ENCODE results near the gene FNDC3A. TPM values are rescaled to one million over a fixed set of nuclear protein-coding genes. Genes with fewer than 3 reads are reported as not detected.
"Not testable (repeated sequence)": the region's sequence is repeated elsewhere in the genome, so short reads cannot be mapped to it uniquely, and the experiment has no call there.

FNDC3A gene
- total RNA-seq, 1 donor from 2014 or later, result 51.9 TPM

DNA sequence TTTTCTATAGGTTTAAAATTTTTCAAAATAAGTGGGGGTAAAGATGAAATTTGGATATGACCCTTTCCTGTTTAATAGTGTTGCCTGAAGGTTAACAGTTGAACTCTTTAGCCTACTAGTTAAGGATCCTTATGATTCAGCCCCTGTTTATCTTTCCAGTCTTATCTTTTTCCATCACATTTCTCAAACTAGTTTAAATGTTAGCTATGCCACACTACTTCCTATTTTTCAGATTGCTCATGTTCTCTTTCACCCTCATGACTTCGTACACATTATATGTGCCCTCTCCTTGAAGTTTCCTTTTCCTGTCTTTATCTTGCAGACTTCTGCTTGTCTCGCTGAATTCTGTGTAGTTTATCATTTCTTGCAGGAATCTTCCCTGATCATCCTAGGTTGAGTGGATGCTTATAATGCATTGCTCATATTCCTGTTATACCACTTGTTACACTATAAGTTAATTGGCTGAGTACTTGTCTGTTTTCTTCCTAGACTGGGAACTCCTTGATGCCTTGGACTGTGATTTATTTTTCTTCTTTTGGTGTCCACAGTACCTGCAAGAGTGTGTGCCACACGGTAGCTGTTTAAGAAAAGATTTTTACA is 86.7 kb downstream of the FNDC3A start:
- TF ChIP-seq, protein P1, sequence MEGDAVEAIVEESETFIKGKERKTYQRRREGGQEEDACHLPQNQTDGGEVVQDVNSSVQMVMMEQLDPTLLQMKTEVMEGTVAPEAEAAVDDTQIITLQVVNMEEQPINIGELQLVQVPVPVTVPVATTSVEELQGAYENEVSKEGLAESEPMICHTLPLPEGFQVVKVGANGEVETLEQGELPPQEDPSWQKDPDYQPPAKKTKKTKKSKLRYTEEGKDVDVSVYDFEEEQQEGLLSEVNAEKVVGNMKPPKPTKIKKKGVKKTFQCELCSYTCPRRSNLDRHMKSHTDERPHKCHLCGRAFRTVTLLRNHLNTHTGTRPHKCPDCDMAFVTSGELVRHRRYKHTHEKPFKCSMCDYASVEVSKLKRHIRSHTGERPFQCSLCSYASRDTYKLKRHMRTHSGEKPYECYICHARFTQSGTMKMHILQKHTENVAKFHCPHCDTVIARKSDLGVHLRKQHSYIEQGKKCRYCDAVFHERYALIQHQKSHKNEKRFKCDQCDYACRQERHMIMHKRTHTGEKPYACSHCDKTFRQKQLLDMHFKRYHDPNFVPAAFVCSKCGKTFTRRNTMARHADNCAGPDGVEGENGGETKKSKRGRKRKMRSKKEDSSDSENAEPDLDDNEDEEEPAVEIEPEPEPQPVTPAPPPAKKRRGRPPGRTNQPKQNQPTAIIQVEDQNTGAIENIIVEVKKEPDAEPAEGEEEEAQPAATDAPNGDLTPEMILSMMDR (IDR thresholded peaks at IDR 0.05), result no peak
- H3K27me3 Mint-ChIP-seq (ENCODE audit: unreplicated experiment), result no peaks in the 10 kb centered on the region
- H3K36me3 Mint-ChIP-seq (ENCODE audit: unreplicated experiment), result peaks cover 3% of the 10 kb centered on the region
- H3K4me1 Mint-ChIP-seq (ENCODE audit: unreplicated experiment), result peaks cover 38% of the 10 kb centered on the region
- H3K27ac Mint-ChIP-seq (ENCODE audit: unreplicated experiment), result peak overlapping the region; percentile 74
- no peak overlapping the region for H3K4me3 Mint-ChIP-seq (ENCODE audit: unreplicated experiment)
- no peak for DNase-seq (ENCODE audit: extremely low spot score, unreplicated experiment)
- H3K9me3 Mint-ChIP-seq (ENCODE audit: unreplicated experiment), result no peaks in the 10 kb centered on the region

GRCh38 chr13:49063011-49063410 is 87.3 kb downstream of the FNDC3A start:
- Mint-ChIP-seq H3K9me3 (ENCODE audit: unreplicated experiment) (no peaks in the 10 kb centered on the region), H3K27ac (ENCODE audit: unreplicated experiment) (peak overlapping the region; percentile 74), H3K4me3 (ENCODE audit: unreplicated experiment) (no peak overlapping the region), H3K4me1 (ENCODE audit: unreplicated experiment) (peaks cover 38% of the 10 kb centered on the region), H3K27me3 (ENCODE audit: unreplicated experiment) (no peaks in the 10 kb centered on the region), H3K36me3 (ENCODE audit: unreplicated experiment) (peaks cover 3% of the 10 kb centered on the region)
- TF ChIP-seq, protein P1 (IDR thresholded peaks at IDR 0.05), result no peak
- no peak for DNase-seq (ENCODE audit: extremely low spot score, unreplicated experiment)

DNA sequence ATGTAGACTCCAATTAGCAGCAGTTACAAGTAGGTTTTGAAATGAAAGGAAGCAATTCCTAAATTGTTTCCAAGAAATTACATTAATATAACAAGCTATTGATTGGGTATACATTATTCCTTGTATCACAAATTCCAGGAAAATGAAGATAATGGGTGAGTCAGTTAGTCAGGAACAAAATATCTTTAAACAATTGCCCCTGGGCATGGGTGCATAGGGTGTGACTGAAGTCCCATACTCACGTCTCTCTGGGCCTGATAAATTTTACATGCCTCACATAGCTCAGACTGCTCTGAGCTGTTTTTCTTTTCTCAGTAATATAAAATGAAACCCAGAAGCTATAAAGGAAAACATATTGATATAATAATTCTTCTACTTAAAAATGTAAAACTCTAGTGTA is 87.8 kb downstream of the FNDC3A start:
- Mint-ChIP-seq H3K9me3 (ENCODE audit: unreplicated experiment) (no peaks in the 10 kb centered on the region), H3K27ac (ENCODE audit: unreplicated experiment) (peak overlapping the region; percentile 74), H3K4me1 (ENCODE audit: unreplicated experiment) (peaks cover 38% of the 10 kb centered on the region), H3K27me3 (ENCODE audit: unreplicated experiment) (no peaks in the 10 kb centered on the region), H3K36me3 (ENCODE audit: unreplicated experiment) (peaks cover 3% of the 10 kb centered on the region), H3K4me3 (ENCODE audit: unreplicated experiment) (no peak overlapping the region)
- DNase-seq (ENCODE audit: extremely low spot score, unreplicated experiment), result no peak
- TF ChIP-seq, protein P1 (IDR thresholded peaks at IDR 0.05), result no peak

- Mint-ChIP-seq H3K9me3 (ENCODE audit: unreplicated experiment) (no peaks in the 10 kb centered on the region), H3K4me1 (ENCODE audit: unreplicated experiment) (peaks cover 36% of the 10 kb centered on the region), H3K27me3 (ENCODE audit: unreplicated experiment) (no peaks in the 10 kb centered on the region), H3K4me3 (ENCODE audit: unreplicated experiment) (no peak overlapping the region), H3K36me3 (ENCODE audit: unreplicated experiment) (no peaks in the 10 kb centered on the region), H3K27ac (ENCODE audit: unreplicated experiment) (peak overlapping the region; percentile 74)
- no peak for DNase-seq (ENCODE audit: extremely low spot score, unreplicated experiment)
- TF ChIP-seq, protein P1 (IDR thresholded peaks at IDR 0.05), result no peak
Observed at GRCh38 chr13:49064476-49064875, 88.8 kb downstream of the FNDC3A start.

- Mint-ChIP-seq H3K9me3 (ENCODE audit: unreplicated experiment) (no peaks in the 10 kb centered on the region), H3K4me3 (ENCODE audit: unreplicated experiment) (no peak overlapping the region), H3K27ac (ENCODE audit: unreplicated experiment) (no peak overlapping the region), H3K27me3 (ENCODE audit: unreplicated experiment) (no peaks in the 10 kb centered on the region), H3K36me3 (ENCODE audit: unreplicated experiment) (no peaks in the 10 kb centered on the region), H3K4me1 (ENCODE audit: unreplicated experiment) (peaks cover 38% of the 10 kb centered on the region)
- no peak for DNase-seq (ENCODE audit: extremely low spot score, unreplicated experiment)
- TF ChIP-seq, protein P1 (IDR thresholded peaks at IDR 0.05), result no peak
Observed at GRCh38 chr13:49066856-49067255, 91.1 kb downstream of the FNDC3A start.

DNA sequence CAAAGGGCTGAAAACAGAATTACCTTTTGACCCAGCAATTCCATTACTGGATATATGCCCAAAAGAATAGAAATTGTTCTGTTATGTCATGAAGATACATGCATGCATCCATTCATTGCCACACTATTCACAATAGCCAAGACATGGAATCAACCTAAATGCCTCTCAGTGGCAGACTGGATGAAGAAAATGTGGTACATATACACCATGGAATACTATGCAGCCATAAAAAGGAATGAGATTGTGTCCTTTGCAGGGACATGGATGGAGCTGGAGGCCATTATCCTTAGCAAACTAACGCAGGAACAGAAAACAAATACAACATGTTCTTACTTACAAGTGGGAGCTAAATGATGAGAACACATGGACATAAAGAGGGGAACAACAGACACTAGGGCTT is 92.8 kb downstream of the FNDC3A start:
- not testable (repeated sequence) for DNase-seq (ENCODE audit: extremely low spot score, unreplicated experiment); H3K9me3 Mint-ChIP-seq (ENCODE audit: unreplicated experiment); H3K4me3 Mint-ChIP-seq (ENCODE audit: unreplicated experiment); H3K27me3 Mint-ChIP-seq (ENCODE audit: unreplicated experiment); H3K36me3 Mint-ChIP-seq (ENCODE audit: unreplicated experiment); H3K27ac Mint-ChIP-seq (ENCODE audit: unreplicated experiment)
- peaks cover 31% of the 10 kb centered on the region for H3K4me1 Mint-ChIP-seq (ENCODE audit: unreplicated experiment)

DNA sequence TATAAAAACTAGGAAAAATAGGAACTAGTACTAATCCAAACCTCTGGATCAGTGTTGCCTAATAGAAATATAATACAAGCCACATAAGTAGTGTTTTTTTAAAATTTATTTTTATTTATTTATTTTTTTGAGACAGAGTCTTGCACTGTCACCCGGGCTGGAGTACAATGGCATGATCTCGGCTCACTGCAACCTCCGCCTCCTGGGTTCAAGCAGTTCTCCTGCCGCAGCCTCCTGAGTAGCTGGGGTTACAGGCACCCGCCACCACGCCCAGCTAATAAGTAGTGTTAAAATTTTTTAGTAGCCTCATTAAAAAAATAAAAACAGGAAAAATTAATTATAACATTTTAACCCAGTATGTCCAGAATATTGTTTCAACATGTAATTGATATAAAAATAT is 94.3 kb downstream of the FNDC3A start:
- H3K4me3 Mint-ChIP-seq (ENCODE audit: unreplicated experiment); DNase-seq (ENCODE audit: extremely low spot score, unreplicated experiment); H3K27me3 Mint-ChIP-seq (ENCODE audit: unreplicated experiment); H3K27ac Mint-ChIP-seq (ENCODE audit: unreplicated experiment); H3K36me3 Mint-ChIP-seq (ENCODE audit: unreplicated experiment); H3K9me3 Mint-ChIP-seq (ENCODE audit: unreplicated experiment): not testable (repeated sequence)
- peaks cover 17% of the 10 kb centered on the region for H3K4me1 Mint-ChIP-seq (ENCODE audit: unreplicated experiment)
